Cardiac muscle cell (in vitro differentiated cells and primary cell): ENCODE results near the gene ARHGEF11. TPM values are rescaled to one million over a fixed set of nuclear protein-coding genes. Genes with fewer than 3 reads are reported as not detected.

Experiments
- DNase-seq, 2 donors: peaks; one replicate each; pipeline versions ENCODE4 v3.0.0 to v3.0.0-alpha.2; 2010 to 2017; ENCODE audit warnings: low read depth in 1 of 2, low spot score in 1 of 2
- H3K27ac ChIP-seq: fragments of 200-600 bp; sonication (generic); 2 replicates; pipeline ENCODE4 v1.5.1; 2016
- H3K27me3 ChIP-seq: fragments of 200-600 bp; sonication (generic); 2 replicates; pipeline ENCODE4 v1.6.0; 2016; ENCODE audit warnings: control low read depth
- H3K36me3 ChIP-seq: fragments of 200-600 bp; sonication (generic); 2 replicates; pipeline ENCODE4 v1.5.1; 2016; ENCODE audit warnings: control low read depth
- H3K4me1 ChIP-seq: fragments of 200-600 bp; sonication (generic); 2 replicates; pipeline ENCODE4 v1.8.1; 2017; ENCODE audit warnings: low read depth, mild to moderate bottlenecking, mixed run types
- H3K4me3 ChIP-seq: fragments of 200-600 bp; sonication (generic); 2 replicates; pipeline ENCODE4 v1.5.1; 2016; ENCODE audit warnings: mild to moderate bottlenecking
- H3K9me3 ChIP-seq: fragments of 200-600 bp; sonication (generic); 2 replicates; pipeline ENCODE4 v1.5.1; 2017; ENCODE audit warnings: low read depth, mild to moderate bottlenecking, control low read depth
- polyA plus RNA-seq: library from polyadenylated mRNA; unstranded; fragments of >200 nt; fragmentation: Nextera tagmentation; extraction: Ambion mirVana; gene quantifications from 2 replicates; pipeline ENCODE4 v1.2.1, GENCODE V29; 2016
- total RNA-seq: library from RNA; depleted of rRNA; stranded (reverse); fragments of >200 nt; gene quantifications from 2 replicates; pipeline ENCODE4 v1.2.3, GENCODE V29; 2016
- TF ChIP-seq, protein P1 (sequence below): IDR thresholded peaks from 2 replicates; pipeline ENCODE4 v1.5.1; 2012; ENCODE audit warnings: low read depth, mild to moderate bottlenecking, low read length

The ARHGEF11 gene
- total and polyA plus RNA-seq, 2 experiments from 2014 or later = 25.8 to 40.1 TPM

DNA sequence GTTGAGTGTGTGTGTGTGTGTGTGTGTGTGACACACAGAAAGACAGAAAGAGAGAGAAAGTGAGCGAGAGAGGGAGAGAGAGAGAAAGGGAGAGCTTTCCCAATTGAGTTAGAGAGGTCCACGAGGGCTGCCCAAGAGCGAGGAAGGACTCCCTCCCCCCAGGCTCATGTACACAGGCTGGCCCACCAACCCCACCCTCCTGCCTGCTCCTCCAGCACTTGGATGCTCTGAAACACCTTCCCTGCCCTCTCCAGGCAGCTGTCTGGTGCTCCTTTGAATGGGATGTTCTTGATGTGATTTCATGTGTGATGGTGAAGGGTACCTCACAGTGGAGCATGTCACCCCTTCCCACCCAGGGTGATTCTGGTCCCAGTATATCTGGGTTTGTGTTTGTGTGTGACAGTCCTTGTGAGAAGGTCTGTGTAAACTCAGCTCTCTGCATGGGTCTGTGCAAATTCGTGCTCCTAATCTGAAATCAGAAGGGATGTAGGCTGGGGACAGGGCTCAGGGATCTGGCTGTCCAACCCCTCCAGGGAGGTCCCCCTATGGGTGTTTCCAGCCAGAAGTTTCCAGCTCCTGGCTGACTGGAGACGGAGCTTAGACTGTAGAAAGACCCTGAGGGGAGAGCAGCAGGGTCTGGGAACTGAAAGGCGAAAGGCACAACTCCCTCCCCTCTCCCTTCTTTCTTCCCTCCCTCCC is 158.8 kb downstream of the ARHGEF11 start:
- no peaks in the 10 kb centered on the region for H3K36me3 ChIP-seq
- H3K27ac ChIP-seq = no peak overlapping the region
- no peaks in the 10 kb centered on the region for H3K9me3 ChIP-seq
- DNase-seq = no peak
- TF ChIP-seq, protein P1, sequence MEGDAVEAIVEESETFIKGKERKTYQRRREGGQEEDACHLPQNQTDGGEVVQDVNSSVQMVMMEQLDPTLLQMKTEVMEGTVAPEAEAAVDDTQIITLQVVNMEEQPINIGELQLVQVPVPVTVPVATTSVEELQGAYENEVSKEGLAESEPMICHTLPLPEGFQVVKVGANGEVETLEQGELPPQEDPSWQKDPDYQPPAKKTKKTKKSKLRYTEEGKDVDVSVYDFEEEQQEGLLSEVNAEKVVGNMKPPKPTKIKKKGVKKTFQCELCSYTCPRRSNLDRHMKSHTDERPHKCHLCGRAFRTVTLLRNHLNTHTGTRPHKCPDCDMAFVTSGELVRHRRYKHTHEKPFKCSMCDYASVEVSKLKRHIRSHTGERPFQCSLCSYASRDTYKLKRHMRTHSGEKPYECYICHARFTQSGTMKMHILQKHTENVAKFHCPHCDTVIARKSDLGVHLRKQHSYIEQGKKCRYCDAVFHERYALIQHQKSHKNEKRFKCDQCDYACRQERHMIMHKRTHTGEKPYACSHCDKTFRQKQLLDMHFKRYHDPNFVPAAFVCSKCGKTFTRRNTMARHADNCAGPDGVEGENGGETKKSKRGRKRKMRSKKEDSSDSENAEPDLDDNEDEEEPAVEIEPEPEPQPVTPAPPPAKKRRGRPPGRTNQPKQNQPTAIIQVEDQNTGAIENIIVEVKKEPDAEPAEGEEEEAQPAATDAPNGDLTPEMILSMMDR = no peak
- peaks cover 14% of the 10 kb centered on the region for H3K27me3 ChIP-seq
- H3K4me3 ChIP-seq = no peak overlapping the region
- H3K4me1 ChIP-seq = no peaks in the 10 kb centered on the region

DNA sequence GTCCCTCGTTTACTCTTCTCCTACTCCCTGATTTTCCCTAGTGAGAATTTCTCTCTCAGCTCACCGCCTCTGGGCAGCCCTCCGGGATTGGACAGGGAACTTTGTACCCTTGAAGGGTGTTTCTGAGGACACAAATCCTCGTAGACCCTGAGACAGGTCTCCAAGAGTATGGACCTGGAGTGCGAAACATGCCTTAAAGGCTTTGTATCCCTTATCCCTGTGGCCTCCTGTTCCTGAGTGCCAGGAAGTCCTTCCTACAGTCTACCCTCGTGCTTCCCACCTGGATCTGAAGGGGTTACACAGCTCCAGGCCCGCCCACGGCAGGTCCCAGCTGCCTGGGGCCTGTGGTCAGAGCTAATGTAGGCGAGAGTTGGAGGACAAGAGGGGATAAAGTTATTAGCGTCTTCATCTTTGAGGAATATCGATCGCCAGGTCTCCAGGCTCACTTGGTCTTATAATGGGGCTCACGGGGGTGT is 159.6 kb downstream of the ARHGEF11 start:
- no peaks in the 10 kb centered on the region for H3K4me1 ChIP-seq

DNA sequence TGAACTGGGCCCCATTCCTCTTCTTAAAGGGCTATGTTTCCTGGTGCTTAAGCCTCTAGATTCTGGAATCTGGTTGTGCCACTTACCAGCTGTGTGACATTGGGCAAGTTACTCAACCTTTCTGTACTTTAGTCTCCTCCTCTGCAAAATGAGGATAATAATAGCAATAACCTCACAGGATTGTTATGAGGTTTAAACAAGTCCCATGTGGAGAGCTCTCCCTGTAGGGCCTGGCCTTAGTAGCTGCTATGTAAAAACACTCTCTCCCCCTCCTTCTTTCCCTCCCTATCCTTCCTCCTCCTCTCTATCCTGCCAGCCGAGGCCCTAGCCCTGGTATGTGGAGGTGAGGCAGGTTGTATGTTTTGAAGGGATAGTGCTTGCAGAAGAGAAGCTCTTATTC is 160.2 kb downstream of the ARHGEF11 start:
- H3K9me3 ChIP-seq = no peaks in the 10 kb centered on the region
- TF ChIP-seq, protein P1 = no peak
- H3K27me3 ChIP-seq = peaks cover 2% of the 10 kb centered on the region
- DNase-seq = no peak
- no peak overlapping the region for H3K4me3 ChIP-seq
- H3K36me3 ChIP-seq = no peaks in the 10 kb centered on the region
- H3K4me1 ChIP-seq = no peaks in the 10 kb centered on the region
- H3K27ac ChIP-seq = no peak overlapping the region

More for the DNA sequence above, 159.6 kb downstream of the ARHGEF11 start:
- H3K27me3 ChIP-seq = peaks cover 6% of the 10 kb centered on the region
- DNase-seq = no peak
- H3K27ac ChIP-seq = no peak overlapping the region
- H3K4me3 ChIP-seq = no peak overlapping the region
- no peaks in the 10 kb centered on the region for H3K36me3 ChIP-seq
- H3K9me3 ChIP-seq = no peaks in the 10 kb centered on the region
- TF ChIP-seq, protein P1 = no peak

Other genes with a start within 250 kb of the ARHGEF11 start
- gene SH2D2A, start 228.9 kb downstream of the ARHGEF11 start, total RNA-seq = 2.7 and 3.8 TPM in 2 replicates
- 1.1 and 5.2 TPM in 2 replicates for gene SH2D2A, start 228.9 kb downstream of the ARHGEF11 start, polyA plus RNA-seq
- gene INSRR, start 186.6 kb downstream of the ARHGEF11 start, total RNA-seq = 0.18 and 0.21 TPM in 2 replicates
- 0.11 and 0.30 TPM in 2 replicates for gene INSRR, start 186.6 kb downstream of the ARHGEF11 start, polyA plus RNA-seq
- 3.6 and 3.8 TPM in 2 replicates for gene NTRK1, start 184.9 kb downstream of the ARHGEF11 start, total RNA-seq
- 2.4 and 3.9 TPM in 2 replicates for gene NTRK1, start 184.9 kb downstream of the ARHGEF11 start, polyA plus RNA-seq
- gene PEAR1, start 152.0 kb downstream of the ARHGEF11 start, total RNA-seq = 0.14 and 0.57 TPM in 2 replicates
- gene PEAR1, start 152.0 kb downstream of the ARHGEF11 start, polyA plus RNA-seq = 0.59 and 1.1 TPM in 2 replicates
- gene LRRC71, start 125.1 kb downstream of the ARHGEF11 start, total RNA-seq = 0.11 and 0.45 TPM in 2 replicates
- 0.24 and 0.69 TPM in 2 replicates for gene LRRC71, start 125.1 kb downstream of the ARHGEF11 start, polyA plus RNA-seq
- not detected in 2 replicates for gene ETV3L, start 54.1 kb upstream of the ARHGEF11 start, total RNA-seq
- not detected in 2 replicates for gene ETV3L, start 54.1 kb upstream of the ARHGEF11 start, polyA plus RNA-seq
- gene ETV3, start 92.7 kb upstream of the ARHGEF11 start, total RNA-seq = 10.6 and 21.0 TPM in 2 replicates
- gene ETV3, start 92.7 kb upstream of the ARHGEF11 start, polyA plus RNA-seq = 5.6 and 9.9 TPM in 2 replicates